Glomerular visceral epithelial cell (primary cell): ENCODE results near the gene CCDC71.

Experiments
- DNase-seq: peaks from one replicate; pipeline ENCODE4 v3.0.0-alpha.2; 2016; ENCODE audit errors: extremely low spot score

The CCDC71 gene

DNA sequence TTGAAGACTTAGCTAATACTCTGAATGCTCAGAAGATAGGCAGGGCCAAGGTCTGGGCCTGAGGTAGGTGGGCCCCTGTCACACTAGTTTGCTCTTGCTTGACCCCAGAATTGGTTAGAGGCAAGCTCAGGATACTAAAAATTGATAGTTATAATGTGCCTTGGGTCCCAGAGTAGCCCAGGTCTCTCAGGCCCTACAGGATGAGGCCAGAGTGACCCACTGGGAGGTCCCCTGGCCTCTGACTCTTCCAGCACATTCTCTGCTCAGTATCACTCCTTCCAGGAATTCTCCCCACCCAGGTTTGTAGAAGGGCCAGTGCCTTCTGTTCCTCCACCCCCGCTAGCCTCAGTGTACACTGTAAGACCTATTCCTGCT lies 4.6 kb upstream of the CCDC71 start:
- DNase-seq: no peak

DNA sequence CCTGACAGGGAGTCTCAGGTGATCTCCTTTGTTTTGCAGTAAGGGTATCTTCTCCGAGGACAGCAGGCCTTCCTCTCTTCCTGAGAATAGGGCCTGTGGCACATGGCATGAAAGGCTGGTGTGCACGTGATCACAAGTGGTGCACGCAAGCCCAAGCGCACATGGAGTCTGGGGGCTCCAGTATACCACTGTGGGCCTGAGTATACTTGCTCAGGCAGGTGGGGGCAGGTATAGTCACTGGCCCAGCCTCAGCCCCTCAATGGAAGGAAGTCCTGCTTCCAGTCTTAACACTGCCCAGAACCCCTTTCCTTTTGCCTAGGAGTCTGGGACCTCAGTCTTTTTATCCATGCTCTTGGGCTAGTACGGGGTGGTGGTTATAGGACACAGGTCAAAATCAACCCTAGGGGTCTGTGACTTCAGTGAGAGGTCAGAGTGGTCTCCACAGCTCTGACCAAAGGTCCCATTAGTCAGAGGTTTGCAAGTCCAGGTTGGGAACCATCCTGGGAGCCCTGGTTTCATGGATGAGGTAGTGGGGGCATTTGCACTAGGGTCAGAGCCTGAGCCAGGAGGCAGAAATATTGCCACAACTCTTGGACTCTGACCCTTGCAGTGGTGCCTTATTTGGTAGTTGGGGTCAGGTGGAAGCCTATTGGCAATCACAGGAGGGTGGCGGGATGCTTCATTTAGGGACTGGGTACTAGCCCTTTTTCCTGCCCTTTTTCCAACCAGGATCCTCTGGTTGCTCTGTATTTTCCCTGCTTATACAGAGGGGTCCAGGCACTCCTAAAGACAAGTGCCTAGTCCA lies 823 bp upstream of the CCDC71 start:
- DNase-seq: no peak

- DNase-seq: no peak
Observed at GRCh38 chr3:49164983-49165720, 979 bp downstream of the CCDC71 start.

DNA sequence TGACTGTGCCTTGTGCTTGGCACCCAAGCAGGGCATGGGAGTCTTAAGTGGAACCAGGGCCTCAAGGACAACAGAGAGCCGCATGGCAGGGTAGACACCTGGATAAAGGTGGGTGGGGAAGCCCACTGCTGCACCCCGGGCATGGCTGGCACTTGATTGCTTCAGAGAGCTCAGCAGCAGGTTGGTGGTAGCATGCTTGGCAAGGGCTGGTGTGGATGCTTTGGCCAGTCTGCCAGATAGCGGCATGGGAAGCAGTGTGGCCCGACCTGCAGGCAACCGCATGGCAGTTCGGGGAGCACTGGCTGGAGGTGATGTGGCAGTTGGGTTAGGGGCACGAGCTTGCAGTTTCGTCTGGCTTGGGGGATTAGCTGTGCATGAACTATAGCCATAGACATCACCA lies 2.5 kb downstream of the CCDC71 start:
- DNase-seq: no peak

DNA sequence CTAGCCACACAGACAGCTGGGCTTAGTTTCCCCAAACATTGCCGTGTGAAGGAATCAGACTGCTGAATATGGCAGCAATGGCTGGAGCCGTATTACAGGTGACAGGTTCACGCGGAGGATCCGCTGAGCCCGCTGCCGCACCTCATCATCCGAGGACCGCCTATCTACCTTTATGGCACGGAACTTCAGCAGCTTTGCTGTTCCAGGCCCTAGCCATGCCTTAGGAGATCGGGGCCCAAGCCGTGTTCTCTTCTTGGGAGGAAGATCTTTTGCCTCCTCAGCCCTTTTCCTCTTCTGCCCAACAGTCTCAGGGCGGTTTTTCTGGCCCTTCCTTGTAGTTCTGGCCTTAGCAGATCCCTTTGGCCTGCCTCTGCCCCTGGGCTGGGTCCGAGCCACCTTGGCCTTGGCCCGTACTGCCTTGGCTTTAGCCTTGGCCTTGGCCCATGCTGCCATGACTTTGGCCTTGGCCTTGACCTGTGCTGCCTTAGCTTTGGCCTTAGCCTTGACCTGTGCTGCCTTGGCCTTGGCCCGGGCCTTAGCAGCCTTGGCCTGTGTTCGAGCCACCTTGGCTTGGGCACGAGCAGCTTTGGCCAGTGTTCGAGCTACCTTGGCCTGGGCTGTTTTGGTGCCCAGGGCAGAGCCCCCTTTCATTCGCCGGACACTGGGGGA lies 3.2 kb downstream of the CCDC71 start:
- no peak for DNase-seq

DNA sequence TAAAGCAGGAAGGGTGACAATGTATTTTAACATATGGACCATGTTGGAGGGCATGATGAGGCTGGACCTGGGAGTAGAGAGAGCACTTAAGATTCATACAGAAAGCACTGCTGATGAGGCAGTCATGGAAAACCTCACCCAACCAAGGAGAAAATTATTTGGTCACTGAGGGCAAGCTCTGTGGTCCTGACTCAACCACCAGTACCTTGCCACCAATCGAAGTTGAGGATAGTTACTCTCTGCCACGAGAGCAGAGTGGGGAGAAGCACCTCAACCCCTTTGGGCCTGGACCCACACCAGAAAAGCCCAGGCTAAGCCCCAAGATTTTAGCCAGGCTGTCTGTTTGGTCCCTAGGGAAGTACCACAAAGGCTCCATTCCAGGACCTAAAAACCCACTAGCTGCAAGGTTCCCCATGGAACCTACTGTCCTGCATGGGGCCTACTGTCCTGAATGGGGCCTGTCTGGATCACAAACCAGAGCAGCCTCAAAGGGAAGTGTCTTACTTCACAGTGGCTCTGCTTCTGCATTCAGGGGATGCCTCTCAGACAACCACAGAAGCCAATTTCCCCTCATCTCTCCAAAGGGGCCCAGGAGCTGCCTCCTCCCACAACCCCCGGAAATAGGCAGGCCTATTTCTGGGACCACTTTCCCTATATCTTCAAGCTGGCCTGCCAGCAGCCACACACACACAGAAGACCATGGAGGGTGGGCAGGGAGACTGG lies 4.2 kb downstream of the CCDC71 start:
- DNase-seq: no peak

DNA sequence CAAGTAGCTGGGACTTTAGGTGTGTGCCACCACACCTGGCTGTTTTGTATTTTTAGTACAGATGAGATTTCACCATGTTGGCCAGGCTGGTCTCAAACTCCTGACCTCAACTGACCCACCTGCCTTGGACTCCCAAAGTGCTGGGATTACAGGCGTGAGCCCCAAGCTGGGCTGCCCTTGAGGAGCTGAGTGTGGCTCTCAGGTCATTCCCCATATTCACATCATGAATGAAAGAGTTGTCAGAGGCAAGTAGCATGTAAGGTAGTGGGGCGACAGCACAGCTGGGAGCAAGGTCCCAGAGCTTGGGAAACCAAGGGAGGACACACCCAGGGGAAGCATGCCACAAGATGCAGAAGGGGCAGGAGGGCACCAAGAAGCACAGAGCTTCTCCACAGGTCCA lies 4.9 kb downstream of the CCDC71 start:
- DNase-seq: no peak

GRCh38 chr3:49158792-49159191 lies 7.3 kb downstream of the CCDC71 start:
- peak; percentile 75 for DNase-seq

- DNase-seq: no peak
Observed at GRCh38 chr3:49158103-49158709, 7.9 kb downstream of the CCDC71 start.

- no peak for DNase-seq
Observed at GRCh38 chr3:49157289-49157688, 8.8 kb downstream of the CCDC71 start.

- DNase-seq: no peak
Observed at GRCh38 chr3:49153349-49153912, 12.7 kb downstream of the CCDC71 start.

DNA sequence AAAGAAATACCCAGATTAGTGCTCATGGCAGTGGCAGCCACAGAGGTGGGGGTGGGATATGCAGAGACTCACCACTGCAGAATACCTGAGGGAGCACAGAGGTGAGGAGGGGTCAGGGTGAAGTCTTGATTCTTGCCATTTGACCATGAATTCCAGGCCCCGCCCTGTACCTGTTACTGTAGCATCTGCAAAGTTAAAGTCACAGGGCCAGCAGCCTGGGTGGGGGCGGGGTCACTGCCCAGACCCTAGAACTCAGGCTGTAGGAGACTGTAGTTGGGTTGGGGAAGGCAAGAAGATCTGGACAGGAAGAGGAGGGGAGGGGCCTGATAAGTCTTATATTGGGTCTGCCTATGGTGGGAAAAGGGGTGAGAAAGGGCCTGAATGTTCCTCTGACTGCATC lies 14.5 kb downstream of the CCDC71 start:
- DNase-seq: no peak

DNA sequence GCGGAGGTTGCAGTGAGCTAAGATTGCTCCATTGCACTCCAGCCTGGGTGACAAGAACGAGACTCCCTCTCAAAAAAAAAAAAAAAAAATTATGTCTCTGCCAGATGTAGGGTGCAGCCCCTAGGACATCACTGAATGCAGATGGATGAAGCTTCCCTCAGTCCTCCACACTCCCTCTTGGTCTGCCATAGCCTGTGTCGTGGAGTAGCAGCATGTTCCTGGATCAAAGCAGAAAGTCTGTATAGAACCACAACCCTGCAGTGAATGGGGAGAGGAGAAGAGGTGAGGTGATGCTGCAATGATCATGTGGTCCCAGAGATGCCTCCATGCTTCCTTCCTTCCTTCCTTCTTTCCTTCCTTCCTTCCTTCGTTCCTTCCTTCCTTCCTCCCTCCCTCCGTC lies 18.0 kb downstream of the CCDC71 start:
- DNase-seq: no peak

DNA sequence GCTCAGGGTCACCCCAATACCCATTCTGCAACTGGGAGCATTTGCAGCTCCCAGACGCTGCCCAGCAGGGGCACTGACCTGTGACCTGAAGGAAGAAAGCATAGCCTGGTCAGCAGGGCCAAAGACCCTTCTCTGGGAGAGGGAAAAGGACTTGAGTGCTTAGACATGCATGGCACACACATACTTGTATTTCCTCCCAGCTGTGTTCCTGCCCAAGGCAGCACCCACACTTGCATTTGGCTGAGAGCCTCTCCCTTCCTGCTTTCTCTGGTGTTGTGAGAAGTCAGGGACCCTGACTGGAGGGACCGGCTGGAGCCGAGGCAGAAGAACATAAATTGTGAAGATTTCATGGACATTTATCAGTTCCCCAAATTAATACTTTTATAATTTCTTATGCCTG lies 26.1 kb downstream of the CCDC71 start:
- DNase-seq: no peak

DNA sequence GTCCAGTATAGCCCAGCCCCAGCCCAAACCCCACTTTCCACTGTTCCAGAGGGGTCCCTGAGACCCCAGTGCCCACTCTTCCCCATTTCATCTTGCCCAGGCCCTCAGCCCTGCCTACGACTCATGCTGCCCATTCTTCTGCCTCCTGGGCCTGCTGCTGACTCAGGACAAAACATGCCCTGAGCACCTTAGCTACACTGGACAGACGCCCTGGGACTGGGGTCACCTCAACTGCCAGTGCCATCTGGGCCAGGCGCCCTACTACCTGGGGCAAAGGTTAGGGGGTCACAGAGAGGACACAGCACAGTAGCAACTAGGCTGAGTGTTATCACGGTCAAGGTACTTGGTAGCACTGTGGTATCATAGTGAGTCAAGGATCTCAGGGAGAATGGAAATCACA lies 30.6 kb downstream of the CCDC71 start:
- no peak for DNase-seq

DNA sequence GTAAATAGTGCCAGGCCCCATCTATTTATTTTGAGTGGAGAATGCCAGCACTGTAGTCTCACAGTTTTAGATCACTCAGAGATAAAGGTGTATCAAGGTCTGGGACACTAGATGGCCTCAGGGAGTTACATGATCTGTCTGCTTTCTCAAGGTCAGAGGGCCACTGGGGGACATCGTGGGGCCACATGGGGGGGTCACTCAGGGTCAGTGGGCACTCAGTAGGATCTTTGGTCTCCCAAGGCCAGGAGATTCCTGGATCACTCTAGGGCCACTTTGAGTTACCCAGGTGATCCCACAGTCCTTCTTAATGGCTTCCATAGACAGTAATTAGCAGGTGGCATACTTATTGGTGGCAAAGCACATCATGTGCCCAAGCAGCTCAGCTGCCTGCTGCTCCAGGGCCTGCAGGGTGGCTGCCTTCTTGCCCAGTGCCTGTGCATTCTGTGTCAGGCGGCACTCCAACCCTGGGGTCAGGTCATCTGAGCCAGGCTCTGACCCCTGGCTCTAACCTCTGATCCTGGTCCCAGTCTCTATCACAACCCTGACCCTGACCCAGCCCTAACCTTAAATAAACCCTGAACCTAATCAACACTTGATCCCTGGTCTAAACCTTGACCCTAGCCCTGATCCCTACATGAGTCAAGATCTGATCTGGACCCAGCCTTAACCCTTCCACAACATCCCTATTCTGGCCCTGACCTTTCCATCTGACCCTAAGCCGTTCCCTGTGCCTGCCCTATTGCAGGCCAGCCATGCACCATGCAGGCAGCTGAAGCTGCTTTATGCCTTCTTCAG lies 31.5 kb downstream of the CCDC71 start:
- no peak for DNase-seq

DNA sequence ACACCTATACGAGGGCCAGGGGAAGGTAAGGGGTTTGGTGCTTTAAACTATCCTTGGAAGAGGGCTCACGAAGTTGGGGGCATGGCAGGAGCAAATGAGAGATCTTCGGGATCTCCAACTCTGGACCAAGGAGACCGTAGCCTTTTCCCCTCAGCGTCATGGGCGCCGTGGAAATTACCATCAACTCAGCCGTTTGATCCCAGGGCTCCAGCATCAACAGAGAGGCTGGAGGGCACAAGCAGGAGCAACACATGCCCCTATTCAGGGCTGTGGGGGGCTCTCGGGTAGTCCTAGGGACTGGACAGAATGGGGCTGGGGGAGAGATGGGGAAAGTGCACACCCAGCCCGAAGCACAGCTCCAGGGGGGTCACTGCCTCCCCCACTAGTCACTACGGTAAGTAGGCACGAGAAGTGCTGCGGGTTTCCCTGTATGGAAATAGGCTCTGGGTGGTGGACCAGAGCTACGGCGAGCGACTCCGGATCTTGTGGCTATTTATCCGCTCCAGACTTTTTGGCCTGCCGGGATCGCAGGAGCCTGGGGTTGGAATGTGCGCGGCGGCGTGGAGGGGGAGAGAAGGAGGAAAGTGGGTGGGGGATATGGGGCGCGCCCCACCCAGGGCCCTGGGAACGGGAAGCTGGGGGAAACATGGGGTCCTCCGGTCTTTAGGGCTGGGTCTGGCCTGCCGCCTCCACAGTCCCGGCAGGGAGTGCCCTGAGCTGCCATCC lies 32.7 kb downstream of the CCDC71 start:
- DNase-seq: peak; percentile 89

DNA sequence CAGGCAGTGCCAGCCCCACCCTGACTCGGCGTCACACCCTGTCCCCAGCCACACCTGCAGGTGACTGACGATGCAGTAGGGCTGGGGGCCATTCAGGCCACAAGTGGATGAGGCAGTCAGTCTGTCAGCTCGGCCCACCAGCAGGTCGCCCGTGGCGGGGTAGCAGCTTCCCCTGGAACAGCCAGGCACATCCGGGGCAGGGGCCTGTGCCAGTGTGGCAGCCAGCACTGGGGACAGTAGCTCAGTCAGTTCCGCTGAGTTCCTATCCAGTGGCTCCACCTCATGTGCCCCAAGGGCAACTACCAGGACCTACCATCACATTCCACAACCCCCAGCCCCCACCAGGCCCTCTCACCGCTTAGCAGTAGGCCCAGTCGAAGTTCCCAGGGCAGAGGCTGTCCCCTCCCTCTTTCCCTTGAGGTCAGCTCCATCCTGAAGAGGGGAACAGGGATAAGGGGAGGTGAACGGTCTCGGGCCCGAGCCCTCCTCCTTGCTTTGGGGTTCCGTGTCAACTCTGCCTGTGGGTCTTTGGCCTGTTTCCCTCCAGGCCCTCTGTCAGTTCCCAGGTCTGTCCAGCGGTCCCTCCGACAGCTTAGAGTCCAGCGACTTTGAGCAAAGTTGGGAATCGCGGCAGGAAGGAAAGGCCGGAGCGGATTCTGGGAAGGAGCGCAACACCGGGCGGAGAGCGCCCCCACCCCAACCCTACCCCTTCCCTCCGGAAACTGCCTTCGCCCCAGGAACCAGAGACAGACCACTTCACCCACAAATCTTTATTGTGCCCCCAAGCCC lies 33.5 kb downstream of the CCDC71 start, which contains the start of gene LAMB2:
Gene LAMB2, minus strand, starts transcription at position 614 of the 789 bp plus-strand sequence. Its CDS starts 183 bp downstream, at position 431.
- DNase-seq: peak; percentile 68

DNA sequence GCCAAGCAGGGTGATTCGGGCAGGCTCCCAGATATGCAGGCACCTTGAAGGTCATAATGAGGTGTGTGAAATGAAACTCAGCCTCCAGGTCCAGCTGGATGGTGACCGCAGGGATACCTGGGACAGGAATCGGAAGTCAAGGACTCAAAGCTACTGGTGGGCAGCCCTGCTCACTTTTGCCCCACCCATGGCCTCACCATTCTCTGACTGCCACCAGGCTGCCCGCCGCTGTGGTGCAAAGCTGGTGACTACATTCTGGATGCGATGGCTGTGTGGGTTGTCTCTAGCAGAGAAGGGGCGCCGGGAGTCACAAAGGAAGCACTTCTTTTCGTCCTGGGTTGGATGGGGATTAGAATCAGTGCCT lies 34.1 kb downstream of the CCDC71 start:
- no peak for DNase-seq
